CD4-positive, alpha-beta T cell treated with Interleukin-15 for 4 hours (primary cell): ENCODE results near the gene NET1.
A peak's percentile ranks its signal among the peaks of the same experiment; 100 is the strongest.

Experiments
- DNase-seq: peaks from one replicate; pipeline ENCODE4 v3.0.0-alpha.2; 2020; ENCODE audit warnings: low spot score

Gene NET1

GRCh38 chr10:5443429-5443828 is 31.1 kb downstream of the NET1 start:
- no peak for DNase-seq

GRCh38 chr10:5445006-5445405 is 32.6 kb downstream of the NET1 start:
- DNase-seq, result no peak

GRCh38 chr10:5446390-5446926 is 34.1 kb downstream of the NET1 start:
- DNase-seq, result peak; percentile 54

GRCh38 chr10:5447056-5447455 is 34.7 kb downstream of the NET1 start:
- DNase-seq, result no peak

GRCh38 chr10:5447611-5448071 is 35.3 kb downstream of the NET1 start:
- DNase-seq, result peak; percentile 54

- no peak for DNase-seq
Observed at GRCh38 chr10:5448333-5449001, 36.1 kb downstream of the NET1 start.

GRCh38 chr10:5449227-5449626 is 36.9 kb downstream of the NET1 start:
- no peak for DNase-seq

- DNase-seq, result no peak
Observed at GRCh38 chr10:5449823-5450222, 37.5 kb downstream of the NET1 start.

GRCh38 chr10:5450605-5451384 is 38.4 kb downstream of the NET1 start:
- DNase-seq, result no peak

- no peak for DNase-seq
Observed at GRCh38 chr10:5453749-5454489, 41.6 kb downstream of the NET1 start.

- no peak for DNase-seq
Observed at GRCh38 chr10:5456563-5456962, 44.2 kb downstream of the NET1 start.

- no peak for DNase-seq
Observed at GRCh38 chr10:5457741-5458140, 45.4 kb downstream of the NET1 start.

- DNase-seq, result no peak
Observed at GRCh38 chr10:5458425-5458824, 46.1 kb downstream of the NET1 start.

GRCh38 chr10:5458949-5459747 is 46.8 kb downstream of the NET1 start:
- DNase-seq, result no peak

GRCh38 chr10:5460468-5461202 is 48.3 kb downstream of the NET1 start:
- DNase-seq, result no peak

- DNase-seq, result no peak
Observed at GRCh38 chr10:5461203-5461588, 48.8 kb downstream of the NET1 start.

- DNase-seq, result no peak
Observed at GRCh38 chr10:5461914-5462840, 49.8 kb downstream of the NET1 start.

- no peak for DNase-seq
Observed at GRCh38 chr10:5462841-5463293, 50.5 kb downstream of the NET1 start.

GRCh38 chr10:5464546-5464945 is 52.2 kb downstream of the NET1 start:
- no peak for DNase-seq

GRCh38 chr10:5465976-5466450 is 53.7 kb downstream of the NET1 start:
- no peak for DNase-seq
